GM18519 (cell line): ENCODE measurements around the gene PER2.
"Not testable (repeated sequence)": the region's sequence is repeated elsewhere in the genome, so short reads cannot be mapped to it uniquely, and the experiment has no call there.

Experiments
- ATAC-seq: cut with Tn5 transposase; IDR thresholded peaks from one replicate; pipeline ENCODE4 v1.9.1; 2021; ENCODE audit warnings: mild to moderate bottlenecking, moderate library complexity; ENCODE audit not compliant: unreplicated experiment, low FRiP score

The PER2 gene, protein sequence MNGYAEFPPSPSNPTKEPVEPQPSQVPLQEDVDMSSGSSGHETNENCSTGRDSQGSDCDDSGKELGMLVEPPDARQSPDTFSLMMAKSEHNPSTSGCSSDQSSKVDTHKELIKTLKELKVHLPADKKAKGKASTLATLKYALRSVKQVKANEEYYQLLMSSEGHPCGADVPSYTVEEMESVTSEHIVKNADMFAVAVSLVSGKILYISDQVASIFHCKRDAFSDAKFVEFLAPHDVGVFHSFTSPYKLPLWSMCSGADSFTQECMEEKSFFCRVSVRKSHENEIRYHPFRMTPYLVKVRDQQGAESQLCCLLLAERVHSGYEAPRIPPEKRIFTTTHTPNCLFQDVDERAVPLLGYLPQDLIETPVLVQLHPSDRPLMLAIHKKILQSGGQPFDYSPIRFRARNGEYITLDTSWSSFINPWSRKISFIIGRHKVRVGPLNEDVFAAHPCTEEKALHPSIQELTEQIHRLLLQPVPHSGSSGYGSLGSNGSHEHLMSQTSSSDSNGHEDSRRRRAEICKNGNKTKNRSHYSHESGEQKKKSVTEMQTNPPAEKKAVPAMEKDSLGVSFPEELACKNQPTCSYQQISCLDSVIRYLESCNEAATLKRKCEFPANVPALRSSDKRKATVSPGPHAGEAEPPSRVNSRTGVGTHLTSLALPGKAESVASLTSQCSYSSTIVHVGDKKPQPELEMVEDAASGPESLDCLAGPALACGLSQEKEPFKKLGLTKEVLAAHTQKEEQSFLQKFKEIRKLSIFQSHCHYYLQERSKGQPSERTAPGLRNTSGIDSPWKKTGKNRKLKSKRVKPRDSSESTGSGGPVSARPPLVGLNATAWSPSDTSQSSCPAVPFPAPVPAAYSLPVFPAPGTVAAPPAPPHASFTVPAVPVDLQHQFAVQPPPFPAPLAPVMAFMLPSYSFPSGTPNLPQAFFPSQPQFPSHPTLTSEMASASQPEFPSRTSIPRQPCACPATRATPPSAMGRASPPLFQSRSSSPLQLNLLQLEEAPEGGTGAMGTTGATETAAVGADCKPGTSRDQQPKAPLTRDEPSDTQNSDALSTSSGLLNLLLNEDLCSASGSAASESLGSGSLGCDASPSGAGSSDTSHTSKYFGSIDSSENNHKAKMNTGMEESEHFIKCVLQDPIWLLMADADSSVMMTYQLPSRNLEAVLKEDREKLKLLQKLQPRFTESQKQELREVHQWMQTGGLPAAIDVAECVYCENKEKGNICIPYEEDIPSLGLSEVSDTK (N-terminal part only)

DNA sequence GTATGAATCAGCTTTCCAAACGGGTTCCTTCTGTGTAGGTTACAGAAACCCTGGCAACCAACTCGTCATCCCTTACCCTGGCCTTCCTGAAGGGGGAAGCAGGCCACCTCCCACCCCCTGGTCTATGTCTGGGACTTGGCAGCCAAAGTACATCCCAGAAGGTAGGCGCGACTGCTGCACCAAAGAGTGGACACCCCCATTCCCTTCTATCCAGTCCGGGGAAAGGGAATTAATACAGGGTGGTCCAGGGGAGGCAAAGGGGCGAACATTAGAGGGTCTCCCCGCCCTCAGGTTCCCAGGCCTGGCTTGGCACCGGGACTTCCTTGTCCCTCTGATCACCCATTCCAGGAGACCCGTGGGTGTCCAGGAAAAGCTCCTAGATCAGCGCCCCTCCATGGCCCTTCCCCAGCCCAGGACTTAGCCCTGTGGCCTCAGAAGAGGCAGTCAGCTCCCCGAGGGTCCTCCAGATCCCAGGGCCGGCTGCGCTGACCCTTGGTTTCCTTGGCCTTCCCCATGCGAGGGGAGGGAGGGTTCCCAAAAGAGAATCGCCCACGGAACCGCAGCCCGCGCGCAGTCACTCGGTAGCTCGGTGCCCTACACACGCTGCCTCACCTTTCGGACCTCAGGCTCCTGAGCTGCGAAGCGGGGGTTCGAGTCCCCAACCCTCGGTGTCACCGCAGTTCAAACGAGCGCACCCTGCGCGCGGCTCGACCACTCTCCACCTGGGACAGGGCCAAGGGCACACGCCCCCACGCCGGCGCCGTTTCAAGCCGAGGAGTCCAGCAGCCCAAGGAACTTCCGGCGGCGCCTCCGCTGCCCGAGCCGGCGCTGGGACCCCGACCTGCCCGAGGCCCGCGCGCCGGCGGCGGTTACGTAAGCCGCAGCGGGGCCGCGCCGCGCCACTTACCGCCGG, at the start of gene PER2:
Gene PER2, minus strand, starts transcription at position 874 of the 913 bp plus-strand sequence. CDS start 10,674 bp downstream, outside the sequence.
- peak; percentile 17 for ATAC-seq

DNA sequence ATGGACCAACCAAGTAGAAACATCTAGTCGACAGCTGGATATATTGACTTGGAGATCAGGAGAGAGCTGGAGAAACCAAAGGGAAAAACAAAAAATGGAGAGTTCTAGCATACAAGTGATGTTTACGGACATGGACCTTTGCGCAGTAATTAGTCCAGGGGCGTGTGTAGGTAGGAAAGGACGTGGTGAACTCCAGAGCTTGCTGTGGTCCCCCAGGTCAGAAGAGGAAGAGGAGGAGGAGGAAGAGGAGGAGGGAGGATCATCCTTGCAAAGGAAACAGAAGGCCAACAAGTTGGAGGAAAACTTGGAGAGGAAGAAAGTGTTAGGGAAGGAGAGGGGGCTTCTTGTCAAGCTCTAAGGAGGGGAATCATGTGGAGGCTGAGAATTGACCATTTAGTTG, 49.4 kb upstream of the PER2 start:
- no peak for ATAC-seq

DNA sequence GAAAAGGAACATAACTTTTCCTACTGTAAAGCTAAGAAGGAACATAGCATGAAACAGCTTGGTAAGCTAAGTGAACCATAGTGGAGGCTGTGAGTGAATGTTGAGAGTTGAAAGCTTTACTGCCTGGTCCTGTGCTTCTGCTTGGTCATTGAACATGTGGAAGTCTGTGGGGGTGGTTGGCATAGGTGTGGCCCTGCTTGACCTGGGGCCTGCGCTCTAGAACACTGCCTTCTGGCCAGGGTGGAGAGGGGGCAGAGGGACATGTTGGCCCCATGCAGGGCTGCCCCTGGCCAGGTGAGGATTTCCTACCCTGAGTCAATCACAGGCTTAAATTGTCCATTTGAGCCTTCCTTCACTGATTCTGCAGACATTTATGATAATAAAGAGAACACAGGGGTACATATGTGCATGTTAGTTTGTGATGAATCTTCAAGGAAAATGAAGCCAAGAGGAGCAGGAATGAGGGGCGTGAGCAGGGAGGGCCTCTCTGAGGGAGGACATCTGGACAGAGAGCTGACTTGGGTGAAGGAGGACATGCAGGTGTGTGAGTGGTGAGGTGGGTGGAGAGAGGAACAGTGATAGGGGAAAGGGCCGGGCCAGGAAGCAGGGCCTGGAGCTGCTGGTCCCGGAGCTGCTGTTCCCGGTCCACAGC, 48.5 kb upstream of the PER2 start:
- ATAC-seq: no peak

DNA sequence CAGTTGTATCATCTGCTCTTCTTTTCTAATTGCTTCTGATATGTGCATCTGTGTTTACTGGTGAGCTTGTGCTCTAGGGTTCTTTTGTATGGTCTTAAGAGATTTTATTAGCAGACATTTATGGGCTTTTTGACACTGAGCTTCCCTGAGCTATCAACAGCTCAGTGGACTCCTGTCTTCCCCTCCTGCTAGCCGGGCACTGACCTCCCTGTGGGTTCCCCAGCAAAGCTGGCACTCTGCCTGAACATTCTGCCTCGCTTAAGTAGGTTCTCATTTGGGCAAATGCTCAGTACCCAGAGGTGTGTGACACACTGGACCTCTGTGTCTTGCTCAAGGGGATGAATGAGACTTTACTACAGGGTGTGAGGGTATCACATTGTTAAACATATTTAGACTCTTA, 47.7 kb upstream of the PER2 start:
- ATAC-seq: no peak

DNA sequence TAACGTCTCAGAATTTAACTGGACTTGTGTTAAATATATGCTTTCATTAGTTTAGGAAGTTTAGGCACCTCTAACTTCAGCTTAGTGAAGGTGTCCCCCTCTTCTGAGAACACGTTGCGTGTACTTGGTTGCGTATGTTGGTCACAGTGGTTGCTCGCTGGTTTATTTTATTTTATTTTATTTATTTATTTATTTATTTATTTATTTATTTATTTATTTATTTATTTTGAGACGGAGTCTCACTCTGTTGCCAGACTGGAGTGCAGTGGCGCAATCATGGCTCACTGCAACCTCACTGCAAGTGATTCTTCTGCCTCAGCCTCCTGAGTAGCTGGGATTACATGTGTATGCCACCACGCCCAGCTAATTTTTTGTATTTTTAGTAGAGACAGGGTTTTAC, 47.2 kb upstream of the PER2 start:
- ATAC-seq: not testable (repeated sequence)

DNA sequence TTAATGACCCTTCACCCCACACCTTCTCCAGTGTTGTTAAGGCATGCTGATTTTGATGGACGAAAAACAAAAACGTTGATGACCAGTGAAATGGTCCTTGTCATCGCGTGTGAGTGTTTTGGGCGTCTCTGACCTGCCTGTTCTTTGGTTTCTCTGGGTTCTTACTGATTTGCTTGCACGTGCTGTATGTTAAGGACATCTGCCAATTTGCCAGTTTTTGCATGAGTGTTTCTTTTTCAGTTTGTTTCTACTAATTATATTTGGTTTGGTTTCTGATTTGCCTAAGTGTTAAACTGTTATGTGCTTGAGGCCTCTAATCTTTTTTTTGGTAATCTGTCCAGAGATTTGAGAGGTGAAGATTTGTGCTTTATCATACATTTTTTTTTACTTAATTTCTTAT, 46.5 kb upstream of the PER2 start:
- no peak for ATAC-seq

DNA sequence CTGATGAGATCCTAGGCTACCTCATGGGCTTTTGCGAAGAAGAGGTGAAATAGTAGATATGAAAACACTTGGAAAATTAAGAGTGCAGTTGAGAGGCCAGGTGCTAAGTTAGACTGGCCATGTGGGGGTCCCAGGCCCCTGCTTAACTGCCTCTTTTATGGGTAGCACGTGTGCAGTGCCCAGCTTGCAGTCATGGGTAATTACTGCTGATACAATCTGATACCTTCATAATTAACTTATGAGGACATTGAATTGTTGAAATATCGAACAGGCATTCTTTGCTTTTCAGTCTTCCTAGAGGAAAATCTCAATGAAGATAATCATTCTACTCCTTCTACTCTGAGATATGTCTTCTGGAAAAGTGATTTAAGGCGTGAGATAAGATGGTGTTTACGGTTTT, 43.5 kb upstream of the PER2 start:
- no peak for ATAC-seq

DNA sequence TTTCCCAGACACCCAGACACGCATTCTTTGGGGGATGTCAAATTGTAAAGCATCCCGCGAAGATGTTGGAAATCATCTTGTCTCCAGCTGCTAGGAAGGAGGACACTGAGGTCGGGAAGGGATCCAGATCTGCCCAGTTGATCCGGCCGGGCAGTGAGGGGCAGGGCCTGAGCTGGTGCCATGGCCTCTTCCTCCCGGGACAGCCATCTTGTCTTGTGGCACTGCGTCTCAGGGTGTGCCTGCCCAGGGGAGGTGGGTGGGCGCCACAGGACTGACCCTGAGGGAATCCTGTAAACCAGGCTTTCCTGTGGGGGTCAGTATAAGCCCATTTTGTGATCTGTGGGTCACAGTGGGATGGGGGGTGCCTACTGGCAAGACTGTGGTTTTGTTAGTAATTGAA, 42.0 kb upstream of the PER2 start:
- ATAC-seq: no peak

DNA sequence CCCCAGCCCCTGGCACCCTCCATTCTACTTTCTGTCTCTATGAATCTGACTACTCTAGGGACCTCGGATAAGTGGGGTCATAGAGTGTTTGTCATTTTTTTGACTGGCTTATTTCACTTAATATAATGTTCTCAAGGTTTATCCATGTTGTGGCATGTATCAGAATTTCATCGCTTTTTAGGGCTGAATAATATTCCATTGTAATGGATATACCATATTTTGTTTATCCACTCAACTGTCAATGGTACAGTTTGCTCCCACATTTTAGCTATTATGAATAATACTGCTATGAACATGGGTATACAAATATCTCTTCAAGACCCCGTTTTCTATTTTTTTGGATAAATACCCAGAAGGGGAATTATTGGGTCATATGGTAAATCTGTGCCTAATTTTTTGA, 39.3 kb upstream of the PER2 start:
- ATAC-seq: no peak

DNA sequence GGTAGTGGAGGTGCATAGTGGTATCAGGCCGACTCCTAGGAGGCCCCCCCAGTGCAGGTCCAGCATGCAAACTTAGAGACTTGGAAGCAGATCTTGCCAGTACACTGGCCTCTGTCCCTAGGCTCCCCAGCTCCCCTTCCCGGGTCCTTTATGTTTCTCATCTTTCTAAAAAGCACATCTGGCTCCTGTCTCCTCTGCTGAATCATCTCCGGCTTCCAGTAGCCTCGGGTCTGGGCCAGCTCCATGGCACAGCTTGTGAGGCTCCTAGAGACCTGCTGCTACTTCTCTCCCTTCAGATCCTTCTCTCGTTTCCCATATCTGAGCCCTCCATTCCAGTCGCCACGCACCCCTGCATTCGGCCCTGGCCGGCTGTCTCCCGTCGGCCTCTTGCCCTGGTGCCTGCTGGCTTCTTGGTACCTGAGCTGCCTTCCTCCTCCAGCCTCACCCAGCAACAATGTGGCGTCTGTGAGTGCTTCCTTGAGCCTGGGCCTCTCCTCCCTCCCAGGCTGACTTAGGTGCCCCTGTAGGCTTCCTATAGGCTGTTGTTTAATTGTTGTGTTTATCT, 38.5 kb upstream of the PER2 start:
- ATAC-seq: no peak

DNA sequence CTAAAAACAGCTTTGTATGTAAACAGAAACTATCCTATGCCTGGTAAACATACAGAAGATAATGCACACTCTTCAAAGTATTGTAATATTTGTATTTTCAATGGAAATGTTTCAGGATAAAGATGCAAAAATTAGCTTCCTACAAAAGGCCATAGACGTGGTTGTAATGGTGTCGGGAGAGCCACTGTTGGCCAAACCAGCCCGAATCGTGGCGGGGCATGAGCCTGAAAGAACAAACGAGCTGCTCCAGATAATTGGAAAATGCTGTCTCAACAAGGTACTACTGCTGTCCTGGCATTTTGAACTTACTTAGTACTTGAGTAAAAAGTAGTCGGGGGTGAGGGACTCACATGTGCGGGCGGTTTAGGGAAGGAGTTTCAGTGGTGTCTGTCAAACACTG, 37.3 kb upstream of the PER2 start:
- ATAC-seq: no peak

DNA sequence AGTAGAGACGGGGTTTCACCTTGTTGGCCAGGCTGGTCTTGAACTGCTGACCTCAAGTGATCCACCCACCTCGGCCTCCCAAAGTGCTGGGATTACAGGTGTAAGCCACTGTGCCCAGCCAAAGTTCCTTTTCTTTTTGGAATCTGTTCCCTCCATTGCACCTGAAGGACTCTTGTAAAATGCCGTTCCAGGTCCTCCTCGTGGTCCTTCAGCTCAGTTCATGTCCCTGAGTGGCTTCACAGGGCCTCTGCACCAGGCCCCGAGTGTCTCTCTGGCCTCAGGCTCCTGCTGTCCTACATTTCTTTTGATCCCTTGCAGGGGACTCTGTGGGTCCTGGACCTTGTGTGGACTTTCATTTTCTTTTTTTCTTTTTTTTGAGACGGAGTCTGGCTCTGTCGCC, 35.8 kb upstream of the PER2 start:
- ATAC-seq: not testable (repeated sequence)

DNA sequence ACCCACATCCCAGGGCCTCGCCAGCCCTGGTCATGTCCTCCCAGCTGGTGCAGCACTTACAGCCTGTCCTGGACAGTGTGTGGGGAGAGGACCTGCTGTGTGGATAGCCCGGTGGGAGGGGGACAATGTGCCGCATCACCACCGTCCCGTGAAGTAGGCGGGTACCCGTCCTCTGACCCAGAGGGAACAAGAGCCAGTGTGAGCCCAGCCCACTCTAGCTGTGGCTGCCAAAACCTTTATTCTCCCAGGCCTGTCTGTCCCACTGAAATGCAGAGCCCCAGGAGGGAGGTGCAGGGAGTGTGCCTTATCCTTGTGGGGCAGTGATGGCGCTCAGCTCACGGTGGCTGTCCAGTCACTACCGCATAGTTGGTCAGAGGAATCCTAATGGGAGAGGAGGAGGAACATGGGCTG, 33.6 kb upstream of the PER2 start:
- ATAC-seq: no peak

DNA sequence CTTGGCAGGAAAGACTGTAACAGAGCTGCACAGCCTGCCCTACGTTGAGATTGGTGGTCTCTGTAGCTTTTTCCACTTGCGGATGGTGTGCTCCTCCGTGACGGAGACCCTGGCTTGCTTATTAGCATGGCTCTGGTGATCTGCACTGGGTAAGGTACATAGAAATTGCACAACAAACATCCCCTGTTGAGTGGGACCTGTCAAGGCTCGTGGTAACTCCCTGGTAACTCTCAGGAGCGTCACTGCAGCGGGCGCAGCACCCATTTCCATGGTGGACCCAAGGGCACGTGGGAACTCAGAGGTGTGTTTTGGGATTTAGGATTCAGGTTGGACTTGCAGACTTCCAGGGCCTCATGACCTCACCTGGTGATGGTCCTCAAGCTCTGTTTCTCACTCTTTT, 33.1 kb upstream of the PER2 start:
- no peak for ATAC-seq

DNA sequence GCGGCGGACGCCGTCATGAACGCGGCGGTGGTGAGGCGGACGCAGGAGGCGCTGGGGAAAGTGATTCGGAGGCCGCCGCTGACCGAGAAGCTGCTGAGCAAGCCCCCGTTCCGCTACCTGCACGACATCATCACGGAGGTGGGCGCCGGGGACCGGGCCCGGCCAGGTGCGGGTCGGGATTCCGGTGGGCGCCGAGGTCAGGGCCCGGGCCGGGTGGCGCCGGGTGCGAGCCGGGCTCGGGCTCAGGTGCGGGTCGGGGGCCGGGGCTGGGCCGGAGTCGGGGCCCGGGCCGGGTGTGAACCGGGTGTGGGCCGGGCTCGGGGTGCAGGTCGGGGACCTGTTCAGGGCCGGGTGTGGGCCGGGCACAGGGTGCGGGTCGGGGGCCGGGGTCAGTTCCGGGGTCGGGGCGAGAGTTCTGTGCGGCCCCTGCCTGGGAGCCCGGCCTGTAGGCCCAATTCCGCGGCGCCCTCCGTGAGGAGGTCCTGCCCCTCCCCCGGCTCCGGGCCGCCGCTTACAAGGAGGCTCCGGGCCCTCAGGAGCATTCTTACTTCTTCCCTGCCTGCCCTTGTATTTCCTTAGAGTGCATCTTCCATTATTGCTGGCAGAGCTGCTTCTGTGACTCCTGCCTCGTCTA, 32.4 kb upstream of the PER2 start:
- peak; percentile 19 for ATAC-seq

DNA sequence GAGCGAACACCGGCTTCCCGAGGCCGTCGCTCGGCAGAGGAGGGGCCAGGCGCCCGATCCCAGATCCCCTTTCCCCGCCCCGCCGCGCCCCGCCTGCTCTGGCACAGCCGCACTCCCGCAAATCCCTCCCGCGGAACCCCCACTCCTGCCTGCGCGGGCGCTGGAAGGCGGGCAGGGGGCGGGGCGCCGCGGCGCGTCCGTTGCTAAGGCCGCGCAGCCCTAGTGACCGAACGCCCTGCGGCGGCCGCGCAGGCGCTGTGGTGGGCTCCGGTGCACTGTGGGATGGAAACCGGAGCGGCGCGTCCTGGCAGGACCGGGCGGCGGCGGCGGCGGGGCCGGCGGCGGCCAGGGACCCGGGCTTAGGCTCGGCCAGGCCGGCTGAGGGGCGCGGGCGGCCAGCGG, 31.8 kb upstream of the PER2 start, which contains the start of gene TRAF3IP1:
Gene TRAF3IP1, plus strand, starts transcription at position 273 of the 402 bp plus-strand sequence. CDS start 145 bp downstream, outside the sequence.
- peak; percentile 91 for ATAC-seq

DNA sequence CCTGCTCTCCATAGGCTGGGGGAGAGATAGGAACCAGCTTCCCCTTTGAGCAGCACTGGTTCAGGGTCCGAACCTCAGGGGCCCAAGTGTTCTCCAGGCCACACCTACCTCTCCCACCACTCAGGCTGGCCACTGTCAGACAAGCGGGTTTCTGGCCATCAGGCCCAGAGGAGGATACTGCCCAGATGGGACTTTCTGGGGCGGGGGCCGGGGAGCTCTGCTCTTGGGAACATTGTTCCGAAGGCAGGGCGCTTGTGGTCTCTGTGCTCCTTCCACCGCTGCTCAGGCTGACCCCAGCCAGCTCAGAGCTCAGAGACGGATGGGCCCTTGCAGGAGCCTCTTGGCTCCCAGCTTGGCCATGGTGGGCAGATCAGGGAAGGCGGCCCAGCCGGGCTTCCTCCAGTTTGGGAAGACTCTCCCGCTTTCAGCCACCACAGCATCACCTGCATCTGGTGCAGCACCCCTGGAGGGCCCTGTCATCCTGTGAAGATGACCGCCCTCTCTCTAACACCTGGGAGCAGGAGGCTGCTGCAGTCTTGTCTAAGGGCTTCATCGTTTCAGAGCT, 26.7 kb upstream of the PER2 start:
- ATAC-seq: no peak

DNA sequence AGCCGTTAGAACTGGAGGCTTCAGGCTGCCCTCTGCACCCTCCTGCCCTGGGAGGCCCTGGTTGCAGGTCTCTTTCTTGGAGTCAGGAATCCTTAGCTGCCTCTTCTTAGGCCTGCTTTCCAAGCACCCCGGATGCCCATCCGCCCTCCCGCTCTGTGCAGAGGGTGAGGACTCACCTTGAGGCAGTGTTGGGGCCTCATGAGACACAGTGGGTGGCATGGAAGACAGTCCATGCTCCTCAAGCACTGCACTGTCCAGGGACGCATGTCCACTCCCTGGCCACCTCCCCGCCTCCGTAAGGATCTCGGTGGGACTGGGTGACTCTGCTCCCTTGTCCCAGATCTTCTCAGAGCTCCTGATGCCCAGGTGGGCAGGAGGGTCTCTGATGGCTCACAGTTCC, 26.2 kb upstream of the PER2 start:
- ATAC-seq: no peak
